ENCODE measurements around the gene REXO5.

The REXO5 gene

GRCh38 chr16:20880867-20881502 is 74.7 kb downstream of the REXO5 start:
- TF ChIP-seq ZFX (IDR thresholded peaks at IDR 0.05; ENCODE audit: borderline replicate concordance): no peak
- TF ChIP-seq, protein P1, sequence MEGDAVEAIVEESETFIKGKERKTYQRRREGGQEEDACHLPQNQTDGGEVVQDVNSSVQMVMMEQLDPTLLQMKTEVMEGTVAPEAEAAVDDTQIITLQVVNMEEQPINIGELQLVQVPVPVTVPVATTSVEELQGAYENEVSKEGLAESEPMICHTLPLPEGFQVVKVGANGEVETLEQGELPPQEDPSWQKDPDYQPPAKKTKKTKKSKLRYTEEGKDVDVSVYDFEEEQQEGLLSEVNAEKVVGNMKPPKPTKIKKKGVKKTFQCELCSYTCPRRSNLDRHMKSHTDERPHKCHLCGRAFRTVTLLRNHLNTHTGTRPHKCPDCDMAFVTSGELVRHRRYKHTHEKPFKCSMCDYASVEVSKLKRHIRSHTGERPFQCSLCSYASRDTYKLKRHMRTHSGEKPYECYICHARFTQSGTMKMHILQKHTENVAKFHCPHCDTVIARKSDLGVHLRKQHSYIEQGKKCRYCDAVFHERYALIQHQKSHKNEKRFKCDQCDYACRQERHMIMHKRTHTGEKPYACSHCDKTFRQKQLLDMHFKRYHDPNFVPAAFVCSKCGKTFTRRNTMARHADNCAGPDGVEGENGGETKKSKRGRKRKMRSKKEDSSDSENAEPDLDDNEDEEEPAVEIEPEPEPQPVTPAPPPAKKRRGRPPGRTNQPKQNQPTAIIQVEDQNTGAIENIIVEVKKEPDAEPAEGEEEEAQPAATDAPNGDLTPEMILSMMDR (IDR thresholded peaks at IDR 0.05): no peak
- no peak overlapping the region for H3K27ac ChIP-seq

DNA sequence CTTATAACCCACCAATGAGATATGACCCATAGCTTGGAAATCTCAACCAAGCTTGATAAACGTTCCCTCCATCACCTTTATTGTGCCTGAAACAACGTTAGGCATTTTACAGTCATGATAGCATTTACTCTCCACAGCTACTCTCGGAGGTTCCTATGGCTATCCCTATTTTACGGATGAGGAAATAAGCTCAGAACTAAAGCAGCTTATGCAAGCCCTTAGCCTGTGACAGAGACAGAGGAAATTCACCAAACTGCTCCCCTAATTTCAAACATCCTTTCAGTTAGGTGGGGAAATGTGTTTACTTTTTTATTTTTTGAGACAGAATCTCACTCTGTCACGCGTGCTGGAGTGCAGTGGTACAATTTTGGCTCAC is 75.2 kb downstream of the REXO5 start:
- no peak overlapping the region for H3K27ac ChIP-seq
- TF ChIP-seq, protein P1 (IDR thresholded peaks at IDR 0.05): no peak
- no peak for TF ChIP-seq ZFX (IDR thresholded peaks at IDR 0.05; ENCODE audit: borderline replicate concordance)

GRCh38 chr16:20883554-20884239 is 77.4 kb downstream of the REXO5 start:
- TF ChIP-seq, protein P1 (IDR thresholded peaks at IDR 0.05): no peak
- no peak for TF ChIP-seq ZFX (IDR thresholded peaks at IDR 0.05; ENCODE audit: borderline replicate concordance)
- no peak overlapping the region for H3K27ac ChIP-seq

- H3K27ac ChIP-seq: no peak overlapping the region
- TF ChIP-seq, protein P1 (IDR thresholded peaks at IDR 0.05): no peak
- TF ChIP-seq ZFX (IDR thresholded peaks at IDR 0.05; ENCODE audit: borderline replicate concordance): no peak
Observed at GRCh38 chr16:20884240-20884556, 77.9 kb downstream of the REXO5 start.

GRCh38 chr16:20886320-20886719 is 80.0 kb downstream of the REXO5 start:
- H3K27ac ChIP-seq: no peak overlapping the region

DNA sequence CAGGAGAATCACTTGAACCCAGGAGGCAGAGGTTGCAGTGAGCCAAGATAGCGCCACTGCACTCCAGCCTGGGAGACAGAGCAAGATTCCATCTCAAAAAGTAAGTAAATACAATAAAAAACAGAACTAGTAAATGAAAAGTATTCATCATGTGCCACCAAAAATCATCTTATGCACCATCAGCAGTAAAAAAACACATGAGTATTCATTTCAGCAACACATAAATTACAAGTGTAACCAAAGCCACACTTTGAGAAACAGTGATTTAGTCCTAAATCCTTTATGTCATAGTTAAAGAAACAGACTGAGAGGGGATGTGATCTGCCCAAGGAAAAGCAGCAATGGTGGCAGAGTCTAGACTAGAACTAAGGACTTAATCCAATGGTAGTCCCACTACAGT is 80.9 kb downstream of the REXO5 start:
- TF ChIP-seq, protein P1 (IDR thresholded peaks at IDR 0.05): no peak
- no peak for TF ChIP-seq ZFX (IDR thresholded peaks at IDR 0.05; ENCODE audit: borderline replicate concordance)

More at GRCh38 chr16:20886320-20886719, 80.0 kb downstream of the REXO5 start:
- TF ChIP-seq, protein P1 (IDR thresholded peaks at IDR 0.05): no peak
- TF ChIP-seq ZFX (IDR thresholded peaks at IDR 0.05; ENCODE audit: borderline replicate concordance): no peak

GRCh38 chr16:20889625-20890275 is 83.4 kb downstream of the REXO5 start:
- TF ChIP-seq, protein P1 (IDR thresholded peaks at IDR 0.05): no peak
- TF ChIP-seq ZFX (IDR thresholded peaks at IDR 0.05; ENCODE audit: borderline replicate concordance): no peak
- no peak overlapping the region for H3K27ac ChIP-seq

More for the DNA sequence above, 80.9 kb downstream of the REXO5 start:
- H3K27ac ChIP-seq: no peak overlapping the region

Measured in 22Rv1 (cell line).